ENCODE measurements around the gene CCNY. TPM values are rescaled to one million over a fixed set of nuclear protein-coding genes. Genes with fewer than 3 reads are reported as not detected.

Gene CCNY
- total RNA-seq, 2 donors from 2014 or later = 60.5 to 65.9 TPM

DNA sequence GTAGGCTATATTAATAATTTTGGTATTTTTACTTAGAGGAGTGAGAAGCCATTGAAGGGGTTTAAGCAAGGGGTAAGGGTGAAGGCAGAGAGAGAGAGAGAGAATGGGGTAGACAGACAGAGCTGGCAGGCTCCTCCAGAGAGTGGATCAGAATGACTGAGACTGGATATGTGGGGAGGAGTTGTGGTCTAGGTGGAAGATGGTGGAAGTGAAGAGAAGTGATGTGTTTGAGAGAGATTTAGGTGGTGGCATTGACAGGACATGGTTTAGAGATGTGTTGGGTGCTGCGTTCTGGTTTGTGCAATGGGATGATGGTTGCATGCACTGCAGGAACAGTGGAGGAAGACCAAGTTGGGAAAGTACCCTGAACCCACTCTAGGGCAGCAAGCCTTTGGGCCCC, 92.2 kb downstream of the CCNY start:
- no peak overlapping the region for H3K9ac ChIP-seq (ENCODE audit: extremely low read depth, low read length, poor library complexity, severe bottlenecking)
- Mint-ChIP-seq H3K4me1 (peaks cover 4% of the 10 kb centered on the region), H3K9me3 (no peaks in the 10 kb centered on the region), H3K27ac (no peak overlapping the region), H3K27me3 (ENCODE audit: insufficient read depth) (no peaks in the 10 kb centered on the region), H3K4me3 (no peak overlapping the region), H3K36me3 (ENCODE audit: low read depth) (no peaks in the 10 kb centered on the region)
- no peak for DNase-seq
- H3K27me3 ChIP-seq (ENCODE audit: control insufficient read depth, insufficient read depth, low read length, poor library complexity, severe bottlenecking) = no peaks in the 10 kb centered on the region
- H3K4me3 ChIP-seq (ENCODE audit: low read length) = no peak overlapping the region
- no peak overlapping the region for H3K27ac ChIP-seq (ENCODE audit: low read depth, low read length)
- H3K4me1 ChIP-seq (ENCODE audit: control insufficient read depth, insufficient read depth, low read length) = no peaks in the 10 kb centered on the region
- 84% methylated on average over 1 of the region's 1 CpG; no CpG with 5 or more reads in 1 of the 2 experiments for WGBS, 2 experiments (ENCODE audit: insufficient coverage in 1 of 2, insufficient read length in 1 of 2)
- peaks cover 5% of the 10 kb centered on the region for H3K9me3 ChIP-seq (ENCODE audit: control insufficient read depth, low read length)
- TF ChIP-seq, protein P1, sequence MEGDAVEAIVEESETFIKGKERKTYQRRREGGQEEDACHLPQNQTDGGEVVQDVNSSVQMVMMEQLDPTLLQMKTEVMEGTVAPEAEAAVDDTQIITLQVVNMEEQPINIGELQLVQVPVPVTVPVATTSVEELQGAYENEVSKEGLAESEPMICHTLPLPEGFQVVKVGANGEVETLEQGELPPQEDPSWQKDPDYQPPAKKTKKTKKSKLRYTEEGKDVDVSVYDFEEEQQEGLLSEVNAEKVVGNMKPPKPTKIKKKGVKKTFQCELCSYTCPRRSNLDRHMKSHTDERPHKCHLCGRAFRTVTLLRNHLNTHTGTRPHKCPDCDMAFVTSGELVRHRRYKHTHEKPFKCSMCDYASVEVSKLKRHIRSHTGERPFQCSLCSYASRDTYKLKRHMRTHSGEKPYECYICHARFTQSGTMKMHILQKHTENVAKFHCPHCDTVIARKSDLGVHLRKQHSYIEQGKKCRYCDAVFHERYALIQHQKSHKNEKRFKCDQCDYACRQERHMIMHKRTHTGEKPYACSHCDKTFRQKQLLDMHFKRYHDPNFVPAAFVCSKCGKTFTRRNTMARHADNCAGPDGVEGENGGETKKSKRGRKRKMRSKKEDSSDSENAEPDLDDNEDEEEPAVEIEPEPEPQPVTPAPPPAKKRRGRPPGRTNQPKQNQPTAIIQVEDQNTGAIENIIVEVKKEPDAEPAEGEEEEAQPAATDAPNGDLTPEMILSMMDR (conservative IDR thresholded peaks at IDR 0.05) = no peak
- H3K36me3 ChIP-seq (ENCODE audit: control insufficient read depth, insufficient read depth, low read length) = no peaks in the 10 kb centered on the region

DNA sequence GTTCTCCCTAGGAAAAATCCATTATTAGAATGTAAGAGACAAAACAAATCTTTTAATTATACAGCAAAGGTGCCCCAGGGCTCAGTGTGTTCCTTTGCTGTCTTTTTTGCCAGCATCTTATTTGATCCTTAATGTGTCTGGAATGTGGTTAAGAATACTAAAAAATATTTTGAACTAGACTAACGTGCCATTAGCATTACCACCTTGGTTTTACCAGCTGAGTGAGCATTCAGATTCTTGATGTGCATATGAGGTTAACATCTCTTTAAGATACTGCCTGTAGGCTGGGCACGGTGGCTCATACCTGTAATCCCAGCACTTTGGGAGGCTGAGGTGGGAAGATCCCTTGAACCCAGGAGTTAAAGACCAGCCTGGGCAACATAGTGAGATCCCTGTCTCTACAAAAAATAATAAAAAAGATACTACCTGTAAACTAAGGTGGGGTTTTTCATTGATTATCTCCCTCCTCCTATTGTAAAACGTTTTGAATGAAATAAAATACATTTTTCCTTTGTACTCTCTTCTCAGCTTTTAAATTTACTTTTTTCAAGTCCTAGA, 96.6 kb downstream of the CCNY start:
- no peaks in the 10 kb centered on the region for H3K27me3 Mint-ChIP-seq (ENCODE audit: insufficient read depth)
- H3K27ac ChIP-seq (ENCODE audit: low read depth, low read length) = no peak overlapping the region
- 97 to 100% methylated on average over 1 to 3 of the region's 3 CpGs for WGBS, 2 experiments (ENCODE audit: insufficient coverage in 1 of 2, insufficient read length in 1 of 2)
- H3K4me1 Mint-ChIP-seq = peaks cover 8% of the 10 kb centered on the region
- no peaks in the 10 kb centered on the region for H3K36me3 ChIP-seq (ENCODE audit: control insufficient read depth, insufficient read depth, low read length)
- H3K9me3 Mint-ChIP-seq = no peaks in the 10 kb centered on the region
- peaks cover 5% of the 10 kb centered on the region for H3K9me3 ChIP-seq (ENCODE audit: control insufficient read depth, low read length)
- no peaks in the 10 kb centered on the region for H3K36me3 Mint-ChIP-seq (ENCODE audit: low read depth)
- H3K27me3 ChIP-seq (ENCODE audit: control insufficient read depth, insufficient read depth, low read length, poor library complexity, severe bottlenecking) = no peaks in the 10 kb centered on the region
- no peak overlapping the region for H3K27ac Mint-ChIP-seq
- H3K9ac ChIP-seq (ENCODE audit: extremely low read depth, low read length, poor library complexity, severe bottlenecking) = no peak overlapping the region
- H3K4me3 Mint-ChIP-seq = no peak overlapping the region
- H3K4me3 ChIP-seq (ENCODE audit: low read length) = no peak overlapping the region
- no peak for DNase-seq
- no peaks in the 10 kb centered on the region for H3K4me1 ChIP-seq (ENCODE audit: control insufficient read depth, insufficient read depth, low read length)
- TF ChIP-seq, protein P1 (conservative IDR thresholded peaks at IDR 0.05) = no peak

DNA sequence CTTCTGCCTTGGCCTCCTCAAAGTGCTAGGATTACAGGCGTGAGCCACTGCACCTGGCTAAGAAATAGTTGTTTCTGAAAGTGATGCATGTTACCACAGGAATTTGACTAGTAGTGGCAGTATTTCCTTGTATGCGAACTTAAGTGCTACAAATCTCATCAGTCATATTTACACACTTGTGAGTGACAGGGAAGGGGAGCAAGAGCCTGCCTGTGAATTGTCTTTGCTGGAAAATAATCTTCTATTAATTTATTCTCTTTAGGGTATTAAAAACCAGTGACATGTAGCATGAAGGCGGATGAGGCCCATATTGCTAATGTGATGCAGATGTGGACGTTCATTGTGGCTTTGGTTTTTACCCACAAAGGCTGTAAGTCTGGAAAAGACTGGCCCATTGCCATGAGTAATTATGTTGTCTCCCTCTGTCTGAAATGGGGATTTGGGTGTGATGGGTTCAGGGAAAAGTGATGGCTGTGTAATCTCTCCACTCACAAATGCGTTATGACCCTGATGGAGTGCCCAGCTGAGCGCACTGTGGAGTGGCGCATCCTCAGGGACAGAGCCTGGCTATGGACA, 97.6 kb downstream of the CCNY start:
- 96% methylated on average over 3 to 7 of the region's 7 CpGs for WGBS, 2 experiments (ENCODE audit: insufficient coverage in 1 of 2, insufficient read length in 1 of 2)
- H3K4me3 Mint-ChIP-seq = no peak overlapping the region
- no peaks in the 10 kb centered on the region for H3K36me3 ChIP-seq (ENCODE audit: control insufficient read depth, insufficient read depth, low read length)
- TF ChIP-seq, protein P1 (conservative IDR thresholded peaks at IDR 0.05) = no peak
- DNase-seq = no peak
- H3K27me3 ChIP-seq (ENCODE audit: control insufficient read depth, insufficient read depth, low read length, poor library complexity, severe bottlenecking) = no peaks in the 10 kb centered on the region
- H3K4me1 ChIP-seq (ENCODE audit: control insufficient read depth, insufficient read depth, low read length) = no peaks in the 10 kb centered on the region
- H3K36me3 Mint-ChIP-seq (ENCODE audit: low read depth) = no peaks in the 10 kb centered on the region
- H3K27ac Mint-ChIP-seq = no peak overlapping the region
- no peaks in the 10 kb centered on the region for H3K9me3 Mint-ChIP-seq
- no peaks in the 10 kb centered on the region for H3K27me3 Mint-ChIP-seq (ENCODE audit: insufficient read depth)
- no peak overlapping the region for H3K27ac ChIP-seq (ENCODE audit: low read depth, low read length)
- H3K9ac ChIP-seq (ENCODE audit: extremely low read depth, low read length, poor library complexity, severe bottlenecking) = no peak overlapping the region
- no peak overlapping the region for H3K4me3 ChIP-seq (ENCODE audit: low read length)
- peaks cover 8% of the 10 kb centered on the region for H3K9me3 ChIP-seq (ENCODE audit: control insufficient read depth, low read length)
- peaks cover 8% of the 10 kb centered on the region for H3K4me1 Mint-ChIP-seq
